Parathyroid adenoma (tissue), 2 donors: ENCODE measurements around the gene SSBP2.

ENCODE experiments used
- H2AFZ ChIP-seq: fragments of 300-600 bp; sonication (generic); one replicate; pipeline ENCODE4 v1.7.0; 2017; ENCODE audit warnings: antibody characterized with exemption, mild to moderate bottlenecking
- H3K27ac ChIP-seq: fragments of 300-600 bp; sonication (generic); one replicate; pipeline ENCODE4 v1.7.0; 2017
- H3K27me3 ChIP-seq: fragments of 300-600 bp; sonication (generic); one replicate; pipeline ENCODE4 v1.7.0; 2017; ENCODE audit warnings: low read length; ENCODE audit not compliant: control insufficient read depth, insufficient read depth
- H3K36me3 ChIP-seq: fragments of 300-600 bp; sonication (generic); one replicate; pipeline ENCODE4 v1.7.0; 2017; ENCODE audit warnings: low read length; ENCODE audit not compliant: control insufficient read depth, insufficient read depth
- H3K4me1 ChIP-seq: fragments of 300-600 bp; sonication (generic); one replicate; pipeline ENCODE4 v1.7.0; 2017; ENCODE audit warnings: control low read depth
- H3K4me2 ChIP-seq: fragments of 300-600 bp; sonication (generic); one replicate; pipeline ENCODE4 v1.7.0; 2017; ENCODE audit warnings: low read length
- H3K4me3 ChIP-seq: fragments of 300-600 bp; sonication (generic); one replicate; pipeline ENCODE4 v1.7.0; 2017; ENCODE audit warnings: low read depth, low read length
- H3K79me2 ChIP-seq: fragments of 300-600 bp; sonication (generic); one replicate; pipeline ENCODE4 v1.7.0; 2017; ENCODE audit warnings: control low read depth
- H3K9ac ChIP-seq: fragments of 300-600 bp; sonication (generic); one replicate; pipeline ENCODE4 v1.7.0; 2017; ENCODE audit warnings: mild to moderate bottlenecking
- H3K9me3 ChIP-seq: fragments of 300-600 bp; sonication (generic); one replicate; pipeline ENCODE4 v1.7.0; 2017; ENCODE audit warnings: low read length; ENCODE audit not compliant: control insufficient read depth
- CTCF ChIP-seq: fragments of 300-600 bp; sonication (generic); IDR thresholded peaks from one replicate; pipeline ENCODE4 v1.7.0; 2017; ENCODE audit warnings: antibody characterized with exemption, mild to moderate bottlenecking
- donor health status: primary hyperparathyroidism.

SSBP2 gene

GRCh38 chr5:81783401-81783800 is 32.5 kb upstream of the SSBP2 start:
- no peak overlapping the region for H3K4me2 ChIP-seq
- H3K9ac ChIP-seq: no peak overlapping the region
- H3K9me3 ChIP-seq: no peaks in the 10 kb centered on the region
- H2AFZ ChIP-seq: peak overlapping the region; percentile 71
- no peaks in the 10 kb centered on the region for H3K36me3 ChIP-seq
- H3K4me1 ChIP-seq: peaks cover 35% of the 10 kb centered on the region
- H3K4me3 ChIP-seq: no peak overlapping the region
- no peak overlapping the region for H3K27ac ChIP-seq
- TF ChIP-seq CTCF: no peak
- no peaks in the 10 kb centered on the region for H3K27me3 ChIP-seq
- H3K79me2 ChIP-seq: no peaks in the 10 kb centered on the region

- H3K4me2 ChIP-seq: no peak overlapping the region
- H3K4me3 ChIP-seq: no peak overlapping the region
- no peaks in the 10 kb centered on the region for H3K36me3 ChIP-seq
- no peaks in the 10 kb centered on the region for H3K79me2 ChIP-seq
- peaks cover 31% of the 10 kb centered on the region for H3K4me1 ChIP-seq
- no peaks in the 10 kb centered on the region for H3K9me3 ChIP-seq
- no peak for TF ChIP-seq CTCF
- H2AFZ ChIP-seq: peak overlapping the region; percentile 71
- H3K27me3 ChIP-seq: no peaks in the 10 kb centered on the region
- no peak overlapping the region for H3K27ac ChIP-seq
- H3K9ac ChIP-seq: no peak overlapping the region
Observed at GRCh38 chr5:81782811-81783210, 31.9 kb upstream of the SSBP2 start.

- TF ChIP-seq CTCF: no peak
- H3K79me2 ChIP-seq: no peaks in the 10 kb centered on the region
- no peak overlapping the region for H3K4me3 ChIP-seq
- peak overlapping the region; percentile 80 for H3K4me2 ChIP-seq
- peak overlapping the region; percentile 97 for H2AFZ ChIP-seq
- no peaks in the 10 kb centered on the region for H3K27me3 ChIP-seq
- H3K27ac ChIP-seq: peak overlapping the region; percentile 70
- H3K9ac ChIP-seq: no peak overlapping the region
- no peaks in the 10 kb centered on the region for H3K36me3 ChIP-seq
- H3K4me1 ChIP-seq: peaks cover 19% of the 10 kb centered on the region
- H3K9me3 ChIP-seq: no peaks in the 10 kb centered on the region
Observed at GRCh38 chr5:81779916-81780266, 29.0 kb upstream of the SSBP2 start.

- Histone ChIP-seq H2AFZ (peak overlapping the region; percentile 97), H3K4me3 (peak overlapping the region; percentile 36), H3K4me1 (peaks cover 19% of the 10 kb centered on the region), H3K9me3 (no peaks in the 10 kb centered on the region), H3K27ac (peak overlapping the region; percentile 70), H3K4me2 (peak overlapping the region; percentile 80), H3K9ac (no peak overlapping the region), H3K79me2 (no peaks in the 10 kb centered on the region), H3K27me3 (no peaks in the 10 kb centered on the region), H3K36me3 (no peaks in the 10 kb centered on the region)
- no peak for TF ChIP-seq CTCF
Observed at GRCh38 chr5:81779125-81779915, 28.4 kb upstream of the SSBP2 start.

- H3K4me2 ChIP-seq: peak overlapping the region; percentile 80
- H3K9ac ChIP-seq: no peak overlapping the region
- H3K4me3 ChIP-seq: peak overlapping the region; percentile 36
- TF ChIP-seq CTCF: no peak
- H3K27me3 ChIP-seq: no peaks in the 10 kb centered on the region
- no peaks in the 10 kb centered on the region for H3K36me3 ChIP-seq
- no peaks in the 10 kb centered on the region for H3K9me3 ChIP-seq
- peak overlapping the region; percentile 97 for H2AFZ ChIP-seq
- H3K27ac ChIP-seq: peak overlapping the region; percentile 70
- no peaks in the 10 kb centered on the region for H3K79me2 ChIP-seq
- H3K4me1 ChIP-seq: peaks cover 17% of the 10 kb centered on the region
Observed at GRCh38 chr5:81778642-81779041, 27.7 kb upstream of the SSBP2 start.
